ENCODE results near the gene GLA.

GRCh38 chrX:101377547-101377946 lies 30.2 kb downstream of the GLA start:
- TF ChIP-seq, protein P1, sequence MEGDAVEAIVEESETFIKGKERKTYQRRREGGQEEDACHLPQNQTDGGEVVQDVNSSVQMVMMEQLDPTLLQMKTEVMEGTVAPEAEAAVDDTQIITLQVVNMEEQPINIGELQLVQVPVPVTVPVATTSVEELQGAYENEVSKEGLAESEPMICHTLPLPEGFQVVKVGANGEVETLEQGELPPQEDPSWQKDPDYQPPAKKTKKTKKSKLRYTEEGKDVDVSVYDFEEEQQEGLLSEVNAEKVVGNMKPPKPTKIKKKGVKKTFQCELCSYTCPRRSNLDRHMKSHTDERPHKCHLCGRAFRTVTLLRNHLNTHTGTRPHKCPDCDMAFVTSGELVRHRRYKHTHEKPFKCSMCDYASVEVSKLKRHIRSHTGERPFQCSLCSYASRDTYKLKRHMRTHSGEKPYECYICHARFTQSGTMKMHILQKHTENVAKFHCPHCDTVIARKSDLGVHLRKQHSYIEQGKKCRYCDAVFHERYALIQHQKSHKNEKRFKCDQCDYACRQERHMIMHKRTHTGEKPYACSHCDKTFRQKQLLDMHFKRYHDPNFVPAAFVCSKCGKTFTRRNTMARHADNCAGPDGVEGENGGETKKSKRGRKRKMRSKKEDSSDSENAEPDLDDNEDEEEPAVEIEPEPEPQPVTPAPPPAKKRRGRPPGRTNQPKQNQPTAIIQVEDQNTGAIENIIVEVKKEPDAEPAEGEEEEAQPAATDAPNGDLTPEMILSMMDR (IDR thresholded peaks at IDR 0.05) = no peak
- TF ChIP-seq POLR2A (IDR thresholded peaks at IDR 0.05) = no peak

All from testis (tissue), 2 donors.